T-cell (primary cell): ENCODE data around the gene SBNO1. TPM values are rescaled to one million over a fixed set of nuclear protein-coding genes. Genes with fewer than 3 reads are reported as not detected.
"Not testable (repeated sequence)": the region's sequence is repeated elsewhere in the genome, so short reads cannot be mapped to it uniquely, and the experiment has no call there.

Experiments used
- ATAC-seq, 4 experiments: fragments of 200-7000 bp in 3 of 4; fragments of 150-1000 bp in 1 of 4; cut with Tn5 transposase; replicated peaks in 1 of 4; 1 replicate in 3 of 4; 2 replicates in 1 of 4; pipeline ENCODE4 v1.10.0; 2021; ENCODE audit warnings: moderate library complexity in 3 of 4, mild to moderate bottlenecking in 2 of 4, moderate number of reproducible peaks in 1 of 4
- CTCF ChIA-PET, 2 donors: fragments of 300-600 bp; sonication (Branson Sonifier 250); formaldehyde crosslinking; loops; one replicate each; lab custom pipeline; 2022; ENCODE audit warnings: antibody characterized with exemption in 2 of 2; lab: Charles Lee
- POLR2A ChIA-PET, 2 donors: fragments of 300-600 bp; sonication (Branson Sonifier 250); formaldehyde crosslinking; loops; one replicate each; lab custom pipeline; 2022; ENCODE audit warnings: antibody characterized with exemption in 2 of 2; lab: Charles Lee
- DNase-seq, 35 experiments: peaks; one replicate each; pipeline versions ENCODE4 v3.0.0 to v3.0.0-alpha.2; 2013 to 2023
- H3K27ac ChIP-seq: one replicate; pipeline ENCODE4 v1.5.1; 2013; ENCODE audit warnings: low read length
- H3K27me3 ChIP-seq, 2 experiments: replicated peaks in 1 of 2; 1 replicate in 1 of 2; 2 replicates in 1 of 2; pipeline versions ENCODE4 v1.6.1 to v1.7.0; 2013; ENCODE audit warnings: low read length in 1 of 2, mixed read lengths in 1 of 2; ENCODE audit not compliant: control insufficient read depth in 2 of 2, insufficient read depth in 2 of 2; ENCODE audit errors: extremely low read depth in 1 of 2
- H3K36me3 ChIP-seq, 2 donors: 1 replicate in 1 of 2; 2 replicates in 1 of 2; pipeline versions ENCODE4 v1.6.1 to v1.7.0; 2013; ENCODE audit warnings: low read length in 1 of 2; ENCODE audit not compliant: control insufficient read depth in 2 of 2, insufficient read depth in 1 of 2; ENCODE audit errors: extremely low read depth in 1 of 2
- H3K4me1 ChIP-seq, 2 experiments: 1 replicate in 1 of 2; 2 replicates in 1 of 2; pipeline versions ENCODE4 v1.6.1 to v1.7.0; 2013; ENCODE audit warnings: low read length in 2 of 2, mixed read lengths in 1 of 2; ENCODE audit not compliant: insufficient read depth in 2 of 2, control insufficient read depth in 1 of 2; ENCODE audit errors: extremely low read depth in 1 of 2
- H3K4me3 ChIP-seq, 2 donors: 1 replicate in 1 of 2; 2 replicates in 1 of 2; pipeline versions ENCODE4 v1.5.1 to v1.7.0; 2013; ENCODE audit warnings: mild to moderate bottlenecking in 2 of 2, low read length in 1 of 2, moderate library complexity in 1 of 2; ENCODE audit not compliant: control insufficient read depth in 1 of 2; ENCODE audit errors: extremely low read depth in 1 of 2
- H3K9me3 ChIP-seq: 2 replicates; pipeline ENCODE4 v1.7.0; 2013
- H3K27ac Mint-ChIP-seq, 2 donors: one replicate each; pipeline ENCODE4 v1.8.0; 2020 to 2021; ENCODE audit warnings: mild to moderate bottlenecking in 2 of 2, mixed read lengths in 2 of 2
- H3K27me3 Mint-ChIP-seq, 2 donors: one replicate each; pipeline ENCODE4 v1.8.0; 2021 to 2022; ENCODE audit warnings: mixed read lengths in 2 of 2
- H3K36me3 Mint-ChIP-seq: one replicate; pipeline ENCODE4 v1.8.0; 2021; ENCODE audit warnings: mixed read lengths
- H3K4me1 Mint-ChIP-seq, 3 donors: one replicate each; pipeline ENCODE4 v1.8.0; 2020 to 2022; ENCODE audit warnings: mixed read lengths in 3 of 3, mild to moderate bottlenecking in 1 of 3
- H3K4me3 Mint-ChIP-seq, 3 donors: one replicate each; pipeline ENCODE4 v1.8.0; 2020 to 2022; ENCODE audit warnings: mild to moderate bottlenecking in 3 of 3, mixed read lengths in 3 of 3, moderate library complexity in 3 of 3
- H3K9me3 Mint-ChIP-seq, 3 donors: one replicate each; pipeline ENCODE4 v1.8.0; 2020 to 2022; ENCODE audit warnings: mixed read lengths in 3 of 3
- WGBS: methylation state at CpG from one replicate; pipeline ENCODE4 v1.1.5; 2013; ENCODE audit warnings: missing lambda C conversion rate; ENCODE audit not compliant: insufficient coverage; 5-methylcytosine and 5-hydroxymethylcytosine counted together
- total RNA-seq, 35 experiments: library from RNA in 6 of 35; stranded (reverse) in 6 of 35; fragments of 120-200 nt in 1 of 35; gene quantifications; one replicate each; pipeline versions ENCODE4 v1.2.1 to v1.2.4 and lab custom pipeline; 2013 to 2026

The SBNO1 gene
- total RNA-seq, 5 donors from 2014 or later (not counting 1 experiment from before 2014, with no cell fraction given): 36.1 to 42.1 (median 38.6) TPM

DNA sequence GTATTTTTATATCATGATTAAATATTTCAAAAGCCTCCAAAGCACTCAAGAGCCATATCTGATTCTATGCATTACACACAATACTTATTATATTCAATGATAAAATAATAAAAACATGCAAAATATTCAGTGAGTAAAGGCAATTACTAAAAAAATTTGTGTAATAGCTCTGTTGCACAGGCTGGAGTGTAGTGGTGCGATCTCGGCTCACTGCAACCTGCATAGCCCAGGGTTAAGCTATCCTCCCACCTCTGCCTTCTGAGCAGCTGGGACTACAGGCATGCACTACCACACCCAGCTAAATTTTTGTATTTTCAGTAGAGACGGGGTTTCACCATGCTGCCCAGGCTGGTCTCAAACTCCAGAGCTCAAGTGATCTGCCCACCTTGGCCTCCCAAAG is 45.4 kb downstream of the SBNO1 start:
- no peaks in the 10 kb centered on the region for H3K9me3 Mint-ChIP-seq
- no peak overlapping the region for H3K4me3 Mint-ChIP-seq
- ATAC-seq (no peak), DNase-seq (no peak)
- no peaks in the 10 kb centered on the region for H3K9me3 ChIP-seq
- no peak overlapping the region for H3K27ac Mint-ChIP-seq
- H3K36me3 ChIP-seq: peaks cover 13 to 89% of the 10 kb centered on the region in 2 donors
- WGBS: 100% methylated on average over 2 of the region's 3 CpGs
- no peak overlapping the region for H3K4me3 ChIP-seq
- no peaks in the 10 kb centered on the region for H3K27me3 Mint-ChIP-seq
- ChIA-PET CTCF (interaction anchor here in 1 of 2 donors (0.6 kb wide), 2 partner anchors 108 to 235 kb away, joined by 4 to 6 read pairs; no protein-coding TSS in a partner anchor), POLR2A (interaction anchor here (0.6 to 0.9 kb wide), 3 partner anchors 258 to 331 kb away, joined by 3 to 5 read pairs (median 4); no protein-coding TSS in a partner anchor)
- no peaks in the 10 kb centered on the region for H3K4me1 ChIP-seq
- H3K4me1 Mint-ChIP-seq: no peaks in the 10 kb centered on the region
- H3K27ac ChIP-seq: no peak overlapping the region
- H3K36me3 Mint-ChIP-seq: peaks cover 50% of the 10 kb centered on the region
- no peaks in the 10 kb centered on the region for H3K27me3 ChIP-seq

DNA sequence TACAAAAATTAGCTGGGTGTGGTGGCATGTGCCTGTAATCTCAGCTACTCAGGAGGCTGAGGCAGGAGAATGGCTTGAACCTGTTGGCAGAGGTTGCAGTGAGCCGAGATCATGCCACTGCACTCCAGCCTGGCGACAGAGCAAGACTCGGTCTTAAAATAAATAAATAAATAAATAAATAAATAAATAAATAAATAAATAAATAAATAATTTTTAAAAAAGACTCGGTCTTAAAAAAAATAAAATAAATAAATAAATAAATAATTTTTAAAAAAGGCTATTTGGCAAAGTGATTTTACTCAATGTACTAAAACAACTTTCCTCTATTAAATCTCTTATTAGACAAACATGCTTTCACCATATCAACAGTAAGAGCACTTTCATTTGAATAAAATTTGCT is 51.6 kb downstream of the SBNO1 start:
- H3K36me3 Mint-ChIP-seq: peaks cover 38% of the 10 kb centered on the region
- H3K9me3 Mint-ChIP-seq, H3K27me3 Mint-ChIP-seq, H3K4me1 ChIP-seq, H3K4me1 Mint-ChIP-seq, POLR2A ChIA-PET, H3K27ac Mint-ChIP-seq, CTCF ChIA-PET, H3K4me3 ChIP-seq, H3K27ac ChIP-seq, ATAC-seq, DNase-seq, H3K9me3 ChIP-seq, H3K27me3 ChIP-seq, H3K4me3 Mint-ChIP-seq: not testable (repeated sequence)
- H3K36me3 ChIP-seq: peaks cover 12 to 78% of the 10 kb centered on the region in 2 donors
- no CpG with 5 or more reads among the region's 4 CpGs for WGBS

DNA sequence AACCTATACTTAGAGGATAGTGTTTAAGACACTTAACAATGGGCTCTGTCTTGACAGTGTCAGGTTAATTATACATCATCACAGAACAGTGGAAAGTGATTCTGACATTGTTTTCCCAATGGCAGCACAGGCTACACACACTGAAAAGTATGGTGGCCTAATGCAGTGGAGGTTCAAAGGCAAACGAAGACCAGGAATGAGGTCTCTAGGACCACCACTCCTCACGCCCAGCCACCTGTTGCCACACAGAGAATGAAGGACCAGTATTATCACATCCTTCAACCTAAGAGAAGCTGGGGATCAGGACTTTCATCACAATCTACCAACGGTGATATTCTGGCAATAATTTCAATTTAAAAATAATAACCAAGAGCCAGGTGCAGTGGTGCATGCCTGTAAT is 58.4 kb downstream of the SBNO1 start:
- Mint-ChIP-seq H3K4me1 (no peaks in the 10 kb centered on the region), H3K27ac (no peak overlapping the region), H3K9me3 (no peaks in the 10 kb centered on the region), H3K4me3 (no peak overlapping the region), H3K27me3 (no peaks in the 10 kb centered on the region), H3K36me3 (peaks cover 46% of the 10 kb centered on the region)
- Histone ChIP-seq H3K4me3 (no peak overlapping the region), H3K27ac (no peak overlapping the region), H3K9me3 (no peaks in the 10 kb centered on the region), H3K36me3 (peaks cover 6 to 92% of the 10 kb centered on the region in 2 donors), H3K4me1 (no peaks in the 10 kb centered on the region), H3K27me3 (no peaks in the 10 kb centered on the region)
- 100% methylated on average over 1 of the region's 3 CpGs for WGBS
- ChIA-PET POLR2A (interaction anchor here in 1 of 2 donors (0.6 kb wide), 1 partner anchor 143 kb away, joined by 3 read pairs; no protein-coding TSS in a partner anchor), CTCF (interaction anchor here in 1 of 2 donors (0.6 kb wide), 1 partner anchor 1336 kb away, joined by 4 read pairs; no protein-coding TSS in a partner anchor)
- no peak for DNase-seq
- ATAC-seq: no peak

DNA sequence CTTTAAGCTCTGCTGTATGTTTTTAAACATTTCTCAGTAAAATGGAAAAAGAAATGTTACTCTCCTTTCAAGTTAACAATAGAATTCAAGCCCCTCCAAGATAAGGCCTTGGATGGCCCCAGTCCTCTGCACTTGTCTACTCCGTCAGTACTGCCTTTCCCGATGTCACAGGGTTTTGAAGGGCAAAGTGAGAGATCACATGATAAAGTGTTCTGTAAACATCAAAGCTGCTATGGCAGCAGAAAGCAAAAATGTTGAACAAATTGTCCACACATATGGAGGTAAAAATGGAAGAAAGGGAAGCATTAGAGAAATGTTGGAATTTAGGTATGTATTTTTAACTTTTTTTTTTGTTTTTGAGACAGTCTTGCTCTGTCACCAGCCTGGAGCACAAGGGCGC is 59.5 kb downstream of the SBNO1 start:
- Histone ChIP-seq H3K4me3 (no peak overlapping the region), H3K27ac (no peak overlapping the region), H3K36me3 (peaks cover 6 to 89% of the 10 kb centered on the region in 2 donors), H3K27me3 (no peaks in the 10 kb centered on the region), H3K4me1 (no peaks in the 10 kb centered on the region), H3K9me3 (no peaks in the 10 kb centered on the region)
- Mint-ChIP-seq H3K27ac (peak overlapping the region in 1 of 2 donors; percentile 47), H3K4me1 (no peaks in the 10 kb centered on the region), H3K4me3 (no peak overlapping the region), H3K27me3 (no peaks in the 10 kb centered on the region), H3K9me3 (no peaks in the 10 kb centered on the region), H3K36me3 (peaks cover 42% of the 10 kb centered on the region)
- ChIA-PET CTCF (interaction anchor here in 1 of 2 donors (0.6 kb wide), 1 partner anchor 11 kb away, joined by 3 read pairs; no protein-coding TSS in a partner anchor), POLR2A (interaction anchor here (0.5 to 0.7 kb wide), 2 partner anchors 11 to 105 kb away, joined by 3 to 15 read pairs; no protein-coding TSS in a partner anchor)
- no peak for ATAC-seq
- no CpG with 5 or more reads among the region's 3 CpGs for WGBS
- DNase-seq: no peak

DNA sequence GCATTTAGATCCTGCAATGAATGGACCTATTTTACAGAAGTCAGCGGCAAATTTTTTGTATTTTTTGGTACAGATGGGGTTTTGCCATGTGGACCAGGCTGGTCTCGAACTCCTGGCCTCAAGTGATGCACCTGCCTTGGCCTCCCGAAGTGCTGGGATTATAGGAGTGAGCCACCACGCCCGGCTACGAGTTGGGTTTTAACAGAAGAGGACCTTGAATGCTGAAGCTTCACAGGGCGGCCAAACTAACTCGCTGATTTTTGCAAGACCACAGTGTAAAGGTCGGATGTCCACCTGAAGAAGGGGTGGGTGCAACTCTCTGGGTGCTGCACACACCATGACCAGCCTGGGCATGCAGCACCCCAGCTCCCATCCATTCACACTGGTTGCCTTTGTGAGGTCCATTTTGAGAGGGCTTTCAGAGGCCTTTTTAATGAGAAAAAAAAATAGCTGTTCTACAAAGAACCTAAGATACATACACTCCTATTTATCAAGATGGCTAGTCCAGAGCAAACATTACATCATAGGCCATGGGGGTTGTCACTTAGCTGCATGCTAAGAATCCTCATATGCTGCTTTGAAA is 71.4 kb downstream of the SBNO1 start:
- no peaks in the 10 kb centered on the region for H3K4me1 ChIP-seq
- no peak overlapping the region for H3K27ac Mint-ChIP-seq
- H3K27me3 ChIP-seq: no peaks in the 10 kb centered on the region
- H3K36me3 ChIP-seq: peaks cover 12 to 54% of the 10 kb centered on the region in 2 donors
- no peak overlapping the region for H3K27ac ChIP-seq
- no peak overlapping the region for H3K4me3 ChIP-seq
- POLR2A ChIA-PET: no interaction called here
- no peaks in the 10 kb centered on the region for H3K9me3 ChIP-seq
- WGBS: 98% methylated on average over 8 of the region's 9 CpGs
- no peak for DNase-seq
- no peaks in the 10 kb centered on the region for H3K27me3 Mint-ChIP-seq
- ATAC-seq: no peak
- no peaks in the 10 kb centered on the region for H3K4me1 Mint-ChIP-seq
- no peaks in the 10 kb centered on the region for H3K9me3 Mint-ChIP-seq
- H3K4me3 Mint-ChIP-seq: no peak overlapping the region
- peaks cover 36% of the 10 kb centered on the region for H3K36me3 Mint-ChIP-seq
- CTCF ChIA-PET: no interaction called here

DNA sequence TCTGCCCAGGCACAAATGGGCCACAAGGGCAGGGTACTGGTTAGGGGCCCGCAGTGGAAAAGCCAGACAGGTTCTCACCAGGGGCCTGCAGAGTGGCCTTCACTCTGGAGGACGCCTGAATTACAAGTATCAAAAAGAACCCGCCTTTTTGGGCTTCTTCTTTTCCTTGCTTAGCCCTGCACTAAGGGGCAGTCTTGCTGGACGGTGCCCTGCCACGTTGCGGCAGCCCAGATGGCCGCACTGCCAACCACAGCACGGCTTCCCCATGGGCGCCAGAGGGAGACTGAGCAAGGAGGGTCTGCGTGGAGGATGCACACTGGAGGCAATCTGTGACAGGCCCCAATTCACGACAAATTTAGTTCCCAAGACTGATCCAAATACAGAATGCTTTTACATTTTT is 74.7 kb downstream of the SBNO1 start:
- ATAC-seq: no peak
- no peaks in the 10 kb centered on the region for H3K27me3 Mint-ChIP-seq

More for the DNA sequence above, 74.7 kb downstream of the SBNO1 start:
- peaks cover 8 to 25% of the 10 kb centered on the region in 2 donors for H3K36me3 ChIP-seq
- no peaks in the 10 kb centered on the region for H3K4me1 ChIP-seq
- Mint-ChIP-seq H3K9me3 (no peaks in the 10 kb centered on the region), H3K36me3 (peaks cover 23% of the 10 kb centered on the region), H3K4me1 (no peaks in the 10 kb centered on the region), H3K27ac (no peak overlapping the region), H3K4me3 (no peak overlapping the region)
- no peak overlapping the region for H3K4me3 ChIP-seq
- no peaks in the 10 kb centered on the region for H3K9me3 ChIP-seq
- no peak overlapping the region for H3K27ac ChIP-seq
- no peak for DNase-seq
- ChIA-PET CTCF (no interaction called here), POLR2A (no interaction called here)
- 96% methylated on average over 8 of the region's 11 CpGs for WGBS
- no peaks in the 10 kb centered on the region for H3K27me3 ChIP-seq
